Measurements from ENCODE around the gene RFK. TPM values are rescaled to one million over a fixed set of nuclear protein-coding genes. Genes with fewer than 3 reads are reported as not detected.

The RFK gene
- total RNA-seq (2022) (13.0 and 14.0 TPM in 2 replicates), Bru-seq, nascent RNA (percentile 69 among the genes with signal in this experiment), BruChase-seq, experiment 1, labeled RNA remaining after a 6-hour chase (percentile 86 among the genes with signal in this experiment), BruChase-seq, experiment 2, labeled RNA remaining after a 2-hour chase (percentile 83 among the genes with signal in this experiment)
- long read RNA-seq, transcript RFK-201 (4 exons, 2,684 nt), result major isoform, 35 of 35 reads
- long read RNA-seq, partial matches to known transcripts, result 0 of 35 reads
- long read RNA-seq, other reads (novel, unspliced or antisense), result 0 of 35 reads

DNA sequence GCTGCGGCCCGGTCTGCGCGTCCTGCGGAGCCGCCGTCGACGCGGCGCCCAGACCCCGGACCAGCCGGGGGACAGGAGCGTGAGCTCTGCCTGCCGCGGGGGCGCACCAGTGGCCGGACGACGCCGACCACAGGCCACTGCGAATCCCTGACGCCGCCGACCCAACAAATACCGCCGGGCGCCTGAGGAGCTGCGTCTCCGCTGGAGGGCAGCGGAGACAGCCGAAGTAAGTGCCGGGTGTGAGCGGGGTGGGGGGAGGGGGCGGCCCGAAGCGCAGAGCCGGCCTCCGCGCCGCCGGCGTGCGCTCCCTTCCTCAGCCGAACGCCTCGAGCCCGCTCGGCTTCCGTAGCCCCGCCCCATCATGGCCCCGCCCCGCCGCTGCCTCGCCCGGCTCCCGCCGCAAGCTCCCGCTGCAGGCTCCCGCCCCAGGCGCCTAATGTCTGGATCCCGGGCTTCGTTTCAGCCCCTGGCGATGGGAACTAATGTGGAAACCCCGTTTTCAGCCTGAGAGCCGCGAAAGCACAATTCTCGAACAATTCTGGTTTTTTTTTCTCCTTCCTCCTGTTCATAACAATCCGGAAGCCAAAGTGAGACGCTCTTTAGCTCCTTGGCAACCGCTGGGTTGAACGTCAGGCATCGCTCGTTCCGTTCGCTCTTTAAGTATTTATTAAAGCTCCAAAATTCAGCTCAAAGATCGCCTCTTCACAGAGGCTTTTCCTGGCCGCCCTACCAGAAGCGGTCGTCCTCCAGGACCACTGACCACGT, at the start of gene RFK:
RFK (minus strand) TSS at position 232 of the 765 bp plus-strand sequence. CDS start 255 bp downstream, outside the sequence.
- peak within 1 kb of the TSS; percentile 82 for H3K4me3 Mint-ChIP-seq (ENCODE audit: low read depth, unreplicated experiment)
- TF ChIP-seq, protein P1, sequence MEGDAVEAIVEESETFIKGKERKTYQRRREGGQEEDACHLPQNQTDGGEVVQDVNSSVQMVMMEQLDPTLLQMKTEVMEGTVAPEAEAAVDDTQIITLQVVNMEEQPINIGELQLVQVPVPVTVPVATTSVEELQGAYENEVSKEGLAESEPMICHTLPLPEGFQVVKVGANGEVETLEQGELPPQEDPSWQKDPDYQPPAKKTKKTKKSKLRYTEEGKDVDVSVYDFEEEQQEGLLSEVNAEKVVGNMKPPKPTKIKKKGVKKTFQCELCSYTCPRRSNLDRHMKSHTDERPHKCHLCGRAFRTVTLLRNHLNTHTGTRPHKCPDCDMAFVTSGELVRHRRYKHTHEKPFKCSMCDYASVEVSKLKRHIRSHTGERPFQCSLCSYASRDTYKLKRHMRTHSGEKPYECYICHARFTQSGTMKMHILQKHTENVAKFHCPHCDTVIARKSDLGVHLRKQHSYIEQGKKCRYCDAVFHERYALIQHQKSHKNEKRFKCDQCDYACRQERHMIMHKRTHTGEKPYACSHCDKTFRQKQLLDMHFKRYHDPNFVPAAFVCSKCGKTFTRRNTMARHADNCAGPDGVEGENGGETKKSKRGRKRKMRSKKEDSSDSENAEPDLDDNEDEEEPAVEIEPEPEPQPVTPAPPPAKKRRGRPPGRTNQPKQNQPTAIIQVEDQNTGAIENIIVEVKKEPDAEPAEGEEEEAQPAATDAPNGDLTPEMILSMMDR (IDR thresholded peaks at IDR 0.05; ENCODE audit: unreplicated experiment), result no peak
- peak within 1 kb of the TSS; percentile 91 for H3K27ac Mint-ChIP-seq (ENCODE audit: unreplicated experiment)
- no TSS peak for BruUV-seq (replicated peaks)
- DNase-seq, result peak; percentile 94
- CTCF ChIA-PET, result interaction anchor here (0.7 to 1.8 kb wide), 7 partner anchors 10 to 539 kb away, joined by 3 to 8 read pairs (median 4); no protein-coding TSS in a partner anchor
- H3K27me3 Mint-ChIP-seq (ENCODE audit: unreplicated experiment), result no peaks in the 10 kb centered on the region
- peaks cover 23% of the 10 kb centered on the region for H3K36me3 Mint-ChIP-seq (ENCODE audit: insufficient read depth, unreplicated experiment)
- H3K9me3 Mint-ChIP-seq (ENCODE audit: low read depth, unreplicated experiment), result no peaks in the 10 kb centered on the region
- no peaks in the 10 kb centered on the region for H3K4me1 Mint-ChIP-seq (ENCODE audit: low read depth, unreplicated experiment)
- intact Hi-C loops (cut with micrococcal nuclease; ENCODE audit: unreplicated experiment), result loop anchor here (1.0 kb wide), 1 partner anchor 213 kb away; no protein-coding TSS in a partner anchor

DNA sequence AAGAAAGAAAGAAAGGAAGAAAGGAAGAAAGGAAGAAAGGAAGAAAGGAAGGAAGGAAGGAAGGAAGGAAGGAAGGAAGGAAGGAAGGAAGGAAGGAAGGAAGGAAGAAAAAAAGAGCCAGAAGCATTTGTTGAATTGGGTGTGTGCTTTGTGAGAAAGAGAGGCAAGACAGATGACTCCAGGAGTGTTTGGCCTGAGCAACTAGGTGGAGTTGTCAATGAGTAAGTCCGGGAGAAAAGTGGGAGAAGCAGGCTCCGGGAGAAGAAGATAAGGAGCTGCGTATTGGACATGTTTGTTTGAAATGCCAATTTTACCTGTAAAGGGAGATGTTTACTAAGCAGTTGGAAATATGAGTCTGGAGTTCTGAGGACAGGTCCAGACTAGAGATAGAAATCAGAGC, 49.7 kb upstream of the RFK start:
- H3K27ac Mint-ChIP-seq (ENCODE audit: unreplicated experiment), result no peak overlapping the region
- DNase-seq, result no peak
- peaks cover 17% of the 10 kb centered on the region for H3K4me1 Mint-ChIP-seq (ENCODE audit: low read depth, unreplicated experiment)
- BruUV-seq (replicated peaks), result no TSS peak
- intact Hi-C loops (cut with micrococcal nuclease; ENCODE audit: unreplicated experiment), result loop anchor here (5.0 kb wide), 1 partner anchor 42 kb away; no protein-coding TSS in a partner anchor
- H3K9me3 Mint-ChIP-seq (ENCODE audit: low read depth, unreplicated experiment), result no peaks in the 10 kb centered on the region
- H3K36me3 Mint-ChIP-seq (ENCODE audit: insufficient read depth, unreplicated experiment), result peaks cover 11% of the 10 kb centered on the region
- TF ChIP-seq, protein P1 (IDR thresholded peaks at IDR 0.05; ENCODE audit: unreplicated experiment), result no peak
- CTCF ChIA-PET, result interaction anchor here (0.7 kb wide), 1 partner anchor 374 kb away, joined by 3 read pairs; no protein-coding TSS in a partner anchor
- no peaks in the 10 kb centered on the region for H3K27me3 Mint-ChIP-seq (ENCODE audit: unreplicated experiment)
- H3K4me3 Mint-ChIP-seq (ENCODE audit: low read depth, unreplicated experiment), result no peak overlapping the region

DNA sequence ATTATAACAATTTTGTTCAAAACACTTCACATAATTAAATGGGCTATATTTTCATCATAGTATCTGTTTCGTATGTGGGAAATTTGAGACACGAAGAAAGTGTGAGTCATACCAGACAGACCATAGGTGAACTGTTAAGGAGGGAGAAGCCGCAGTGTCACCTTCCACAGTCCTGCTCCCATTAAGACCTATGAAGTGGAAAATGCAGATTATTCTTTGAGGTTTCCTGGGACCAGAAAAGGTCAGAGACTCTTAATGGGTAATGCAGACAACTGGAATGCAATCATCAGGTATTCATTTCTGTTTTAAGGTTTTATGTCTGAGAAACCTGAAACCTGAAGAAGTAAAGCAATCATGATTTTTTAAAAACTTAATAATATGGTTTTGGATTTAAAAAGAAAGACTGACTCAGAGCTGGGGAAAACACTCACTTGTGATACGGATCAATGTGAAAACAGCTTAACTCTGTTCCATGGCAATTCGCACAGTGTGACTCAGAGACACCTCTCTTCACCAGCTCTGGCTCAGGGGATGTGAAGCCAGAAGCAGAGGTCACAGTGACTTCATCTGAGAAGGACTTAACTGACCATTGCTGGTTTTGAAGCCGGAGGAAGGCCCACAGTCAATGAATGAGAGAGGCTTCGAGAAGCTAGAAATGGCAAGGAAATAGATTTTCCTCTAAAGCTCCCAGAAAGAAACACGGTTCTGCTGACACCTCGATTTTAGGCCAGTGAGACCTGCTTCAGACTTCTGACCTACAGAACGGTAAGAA, 47.5 kb upstream of the RFK start:
- TF ChIP-seq, protein P1 (IDR thresholded peaks at IDR 0.05; ENCODE audit: unreplicated experiment), result no peak
- peak overlapping the region; percentile 33 for H3K4me3 Mint-ChIP-seq (ENCODE audit: low read depth, unreplicated experiment)
- H3K36me3 Mint-ChIP-seq (ENCODE audit: insufficient read depth, unreplicated experiment), result peaks cover 11% of the 10 kb centered on the region
- no peaks in the 10 kb centered on the region for H3K27me3 Mint-ChIP-seq (ENCODE audit: unreplicated experiment)
- BruUV-seq (replicated peaks), result no TSS peak
- H3K9me3 Mint-ChIP-seq (ENCODE audit: low read depth, unreplicated experiment), result no peaks in the 10 kb centered on the region
- peaks cover 17% of the 10 kb centered on the region for H3K4me1 Mint-ChIP-seq (ENCODE audit: low read depth, unreplicated experiment)
- CTCF ChIA-PET, result interaction anchor here (0.5 to 1.1 kb wide), 5 partner anchors 12 to 444 kb away, joined by 3 read pairs; no protein-coding TSS in a partner anchor
- peak; percentile 24 for DNase-seq
- peak overlapping the region; percentile 72 for H3K27ac Mint-ChIP-seq (ENCODE audit: unreplicated experiment)
- intact Hi-C loops (cut with micrococcal nuclease; ENCODE audit: unreplicated experiment), result loop anchor here (5.0 kb wide), 1 partner anchor 39 kb away; no protein-coding TSS in a partner anchor
